Ovary (tissue), 3 donors: ENCODE measurements around the gene FKBP6.

Source experiments
- CTCF ChIP-seq, 3 donors: fragments of 450-650 bp in 2 of 3; fragments of 200-600 bp in 1 of 3; IDR thresholded peaks; one replicate each; pipeline versions ENCODE4 v1.5.1 to v1.8.0; 2016 to 2022; ENCODE audit warnings: antibody characterized with exemption in 3 of 3, mild to moderate bottlenecking in 1 of 3
- POLR2A ChIP-seq: fragments of 450-650 bp; IDR thresholded peaks from one replicate; pipeline ENCODE4 v1.6.1; 2017; ENCODE audit warnings: antibody characterized with exemption, mild to moderate bottlenecking, moderate library complexity
- donor health status: DM: no; HTN: no; CAD: no.

- TF ChIP-seq CTCF (IDR thresholded peaks at IDR 0.05) (no peak), POLR2A (no peak)
Measured at GRCh38 chr7:73345951-73346350, 18.0 kb downstream of the FKBP6 start.
